AG10803 (cell line): ENCODE measurements around the gene ZC3H4.

Source experiments
- DNase-seq: peaks from one replicate; pipeline ENCODE4 v3.0.0; 2010; ENCODE audit warnings: low read depth
- H3K4me3 ChIP-seq: 2 replicates; pipeline ENCODE4 v1.5.1; 2011; ENCODE audit warnings: mild to moderate bottlenecking, low read length, control low read depth
- CTCF ChIP-seq: conservative IDR thresholded peaks from 2 replicates; pipeline ENCODE4 v1.5.1; 2011; ENCODE audit warnings: mild to moderate bottlenecking, low read length, control low read depth, inconsistent platforms

Gene ZC3H4

DNA sequence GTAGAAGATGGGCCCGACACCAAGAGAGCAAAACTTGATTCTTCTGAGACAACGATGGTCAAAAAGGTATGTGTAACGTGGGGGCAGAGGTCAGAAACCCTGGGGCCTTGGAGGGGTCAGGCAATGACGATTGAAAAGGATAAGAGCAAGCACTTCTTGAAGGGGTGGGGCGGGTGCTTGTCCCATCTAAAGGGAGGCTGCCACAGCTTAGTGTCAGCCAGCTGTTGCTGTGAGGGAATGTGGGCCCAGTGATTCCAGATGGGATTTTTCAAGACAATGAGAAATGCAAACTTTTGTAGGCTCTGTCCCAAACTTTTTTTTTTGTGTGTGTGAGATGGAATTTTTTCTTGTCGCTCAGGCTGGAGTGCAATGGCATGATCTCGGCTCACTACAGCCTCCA is 41.6 kb upstream of the ZC3H4 start:
- no peak for TF ChIP-seq CTCF
- no peak overlapping the region for H3K4me3 ChIP-seq
- DNase-seq: peak; percentile 81

DNA sequence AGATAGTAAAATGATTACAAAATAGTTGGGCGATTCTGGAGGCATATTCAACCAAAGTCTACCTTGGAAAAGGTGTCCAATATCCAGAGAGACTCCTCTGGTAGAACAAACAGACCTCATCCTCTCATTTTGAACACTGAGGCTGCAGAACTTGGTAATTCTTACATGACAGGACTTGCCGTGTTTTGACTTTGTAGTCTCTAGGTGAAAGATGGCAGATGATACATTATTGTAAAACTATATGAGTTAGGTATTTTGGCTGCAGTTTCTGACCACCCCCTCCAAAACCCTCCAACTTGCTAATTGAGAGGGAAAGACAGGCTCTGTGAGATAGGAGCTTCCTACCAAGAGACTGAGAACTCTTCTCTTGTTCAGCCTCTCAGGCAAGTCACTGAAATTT is 39.7 kb upstream of the ZC3H4 start:
- no peak for DNase-seq
- TF ChIP-seq CTCF: no peak
- H3K4me3 ChIP-seq: no peak overlapping the region

DNA sequence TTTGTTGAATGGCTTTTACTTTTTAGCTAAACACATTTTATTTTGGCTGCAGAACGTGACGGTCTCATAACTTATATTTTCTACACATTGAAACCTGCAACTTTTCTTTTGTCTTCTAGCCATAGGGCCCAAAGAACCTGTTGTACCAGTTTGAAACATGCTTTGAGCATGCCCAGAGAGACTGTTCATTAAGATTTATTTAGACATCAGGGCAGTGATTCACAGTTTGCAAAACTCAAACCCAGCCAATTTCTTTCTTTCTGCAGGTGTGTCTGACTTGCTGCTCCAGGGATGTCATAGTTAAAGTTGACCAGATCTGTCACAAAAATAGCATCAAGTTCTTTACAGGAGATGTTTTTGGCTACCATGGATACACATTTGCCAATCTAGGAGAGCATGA is 39.1 kb upstream of the ZC3H4 start:
- no peak for TF ChIP-seq CTCF
- no peak for DNase-seq
- H3K4me3 ChIP-seq: no peak overlapping the region

DNA sequence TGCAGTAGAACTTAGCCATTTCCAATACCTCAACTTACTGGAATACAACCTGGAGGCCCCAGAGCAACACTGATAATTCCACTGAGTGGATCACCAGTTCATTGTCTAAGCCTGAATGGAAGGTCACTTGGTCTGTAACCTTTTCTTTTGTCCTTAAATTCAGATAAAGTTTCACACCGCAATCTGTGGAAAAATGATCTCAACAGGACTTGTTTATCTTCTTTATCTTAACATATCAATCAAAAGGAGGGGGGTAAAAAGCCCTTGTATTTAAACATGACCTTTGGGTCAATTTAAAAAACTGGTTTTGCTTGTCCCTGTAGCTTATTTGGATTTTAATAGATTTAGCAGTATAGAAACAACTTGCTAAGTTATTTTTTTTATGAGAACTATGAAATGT is 38.6 kb upstream of the ZC3H4 start:
- no peak overlapping the region for H3K4me3 ChIP-seq
- TF ChIP-seq CTCF: no peak
- DNase-seq: no peak

DNA sequence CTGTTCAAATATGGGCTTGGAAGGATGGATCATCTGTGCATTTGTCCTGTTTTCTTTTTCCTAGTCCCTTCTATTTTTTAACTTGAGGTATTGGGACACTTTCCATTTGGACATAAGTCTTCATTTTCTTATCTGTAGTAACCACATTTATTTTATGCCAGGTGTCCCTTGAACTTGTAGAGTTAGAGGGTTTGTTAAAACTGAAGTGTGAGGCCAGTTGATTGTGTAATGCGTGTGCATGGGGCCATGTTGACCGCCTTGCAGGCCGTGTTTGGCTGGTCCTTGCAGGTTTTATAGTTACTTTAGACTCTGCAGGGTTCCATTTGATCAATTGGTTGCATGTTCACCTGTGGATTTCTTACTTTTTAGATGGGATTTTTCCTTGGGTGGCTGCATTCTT is 38.1 kb upstream of the ZC3H4 start:
- H3K4me3 ChIP-seq: no peak overlapping the region
- no peak for DNase-seq
- TF ChIP-seq CTCF: no peak

DNA sequence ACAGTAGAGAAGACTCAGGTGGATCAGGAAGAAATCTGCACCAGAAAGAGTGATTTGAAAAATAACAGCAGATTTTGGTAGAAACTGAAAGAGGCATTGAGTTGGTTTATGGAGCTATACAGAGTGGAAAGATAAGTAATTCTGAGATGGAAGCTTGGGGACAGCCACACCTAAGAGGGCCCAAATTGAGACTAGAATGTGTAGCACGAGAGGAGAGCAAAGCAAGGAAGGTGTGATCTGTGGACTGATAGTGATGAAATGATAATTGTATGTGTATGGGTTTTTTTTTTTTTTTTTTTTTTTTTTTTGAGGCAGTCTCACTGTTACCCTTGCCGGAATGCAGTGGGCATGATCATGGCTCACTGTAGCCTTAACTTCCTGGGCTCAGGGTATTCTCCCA is 33.3 kb upstream of the ZC3H4 start:
- no peak overlapping the region for H3K4me3 ChIP-seq
- TF ChIP-seq CTCF: no peak
- no peak for DNase-seq

GRCh38 chr19:47145639-47146486 is 32.3 kb upstream of the ZC3H4 start:
- DNase-seq: no peak
- H3K4me3 ChIP-seq: no peak overlapping the region
- TF ChIP-seq CTCF: no peak
